ENCODE measurements around the gene ATP6AP1. TPM values are rescaled to one million over a fixed set of nuclear protein-coding genes. Genes with fewer than 3 reads are reported as not detected.
A peak's percentile ranks its signal among the peaks of the same experiment; 100 is the strongest.

Gene ATP6AP1
- total and polyA plus RNA-seq, 10 donors = 34.2 to 127 (median 82.0) TPM

GRCh38 chrX:154408659-154409221 lies 19.7 kb upstream of the ATP6AP1 start:
- H3K9me3 ChIP-seq = no peaks in the 10 kb centered on the region
- H3K4me1 ChIP-seq = peaks cover 0 to 52% (median 36%) of the 10 kb centered on the region in 6 donors
- 23 to 60% (median 33%) methylated on average over 6 to 10 of the region's 10 CpGs for WGBS, 5 donors
- TF ChIP-seq POLR2AphosphoS5 (IDR thresholded peaks at IDR 0.05) = no peak
- TF ChIP-seq POLR2A (IDR thresholded peaks at IDR 0.05) = no peak
- TF ChIP-seq, protein P1, sequence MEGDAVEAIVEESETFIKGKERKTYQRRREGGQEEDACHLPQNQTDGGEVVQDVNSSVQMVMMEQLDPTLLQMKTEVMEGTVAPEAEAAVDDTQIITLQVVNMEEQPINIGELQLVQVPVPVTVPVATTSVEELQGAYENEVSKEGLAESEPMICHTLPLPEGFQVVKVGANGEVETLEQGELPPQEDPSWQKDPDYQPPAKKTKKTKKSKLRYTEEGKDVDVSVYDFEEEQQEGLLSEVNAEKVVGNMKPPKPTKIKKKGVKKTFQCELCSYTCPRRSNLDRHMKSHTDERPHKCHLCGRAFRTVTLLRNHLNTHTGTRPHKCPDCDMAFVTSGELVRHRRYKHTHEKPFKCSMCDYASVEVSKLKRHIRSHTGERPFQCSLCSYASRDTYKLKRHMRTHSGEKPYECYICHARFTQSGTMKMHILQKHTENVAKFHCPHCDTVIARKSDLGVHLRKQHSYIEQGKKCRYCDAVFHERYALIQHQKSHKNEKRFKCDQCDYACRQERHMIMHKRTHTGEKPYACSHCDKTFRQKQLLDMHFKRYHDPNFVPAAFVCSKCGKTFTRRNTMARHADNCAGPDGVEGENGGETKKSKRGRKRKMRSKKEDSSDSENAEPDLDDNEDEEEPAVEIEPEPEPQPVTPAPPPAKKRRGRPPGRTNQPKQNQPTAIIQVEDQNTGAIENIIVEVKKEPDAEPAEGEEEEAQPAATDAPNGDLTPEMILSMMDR (IDR thresholded peaks at IDR 0.05 in 8 of 11, conservative IDR thresholded peaks at IDR 0.05 in 3 of 11) = no peak
- H3K36me3 ChIP-seq = peaks cover 0 to 24% (median 0%) of the 10 kb centered on the region in 6 donors
- peak overlapping the region; percentile 3 to 98 (median 85) for H3K27ac ChIP-seq
- DNase-seq = no peak
- intact Hi-C loops (cut with DNase I; ENCODE audit: low total_unique reads) = no loop called here
- no peaks in the 10 kb centered on the region for H3K27me3 ChIP-seq (replicated peaks in 1 of 7)
- H3K4me3 ChIP-seq = peak overlapping the region; percentile 0 to 63 (median 28)

GRCh38 chrX:154409222-154409871 lies 19.1 kb upstream of the ATP6AP1 start, which contains the start of gene DNASE1L1:
Gene DNASE1L1 (minus strand): TSS chrX:154409254. CDS start chrX:154405568, 3,686 bp downstream.
- WGBS, 5 donors = 26 to 66% (median 31%) methylated on average over 11 to 26 of the region's 26 CpGs

DNA sequence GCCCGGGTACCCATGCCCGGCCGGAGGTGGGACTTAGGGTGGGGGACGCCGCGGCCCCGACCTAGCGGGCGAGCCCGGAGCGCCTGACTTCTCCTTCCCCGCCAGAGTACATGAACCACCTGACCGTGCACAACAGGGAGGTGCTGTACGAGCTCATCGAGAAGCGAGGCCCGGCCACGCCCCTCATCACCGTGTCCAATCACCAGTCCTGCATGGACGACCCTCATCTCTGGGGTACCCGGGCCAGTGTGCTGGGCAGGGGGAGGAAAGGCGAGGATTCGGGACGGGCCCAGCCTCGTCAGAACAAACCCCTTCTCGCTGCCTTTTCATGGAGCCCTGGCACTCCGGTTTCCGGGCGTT lies 16.5 kb upstream of the ATP6AP1 start:
- peak overlapping the region; percentile 42 to 84 (median 68) for H3K4me3 ChIP-seq
- DNase-seq = peak; percentile 91
- H3K27ac ChIP-seq = peak overlapping the region; percentile 79 to 98 (median 96)
- peaks cover 0 to 52% (median 36%) of the 10 kb centered on the region in 6 donors for H3K4me1 ChIP-seq
- intact Hi-C loops (cut with DNase I; ENCODE audit: low total_unique reads) = no loop called here
- TF ChIP-seq, protein P1 (IDR thresholded peaks at IDR 0.05 in 8 of 11, conservative IDR thresholded peaks at IDR 0.05 in 3 of 11) = no peak
- TF ChIP-seq POLR2AphosphoS5 (IDR thresholded peaks at IDR 0.05) (peak in 2 of 3 donors; percentile 51 to 68), POLR2A (IDR thresholded peaks at IDR 0.05) (no peak)
- no peaks in the 10 kb centered on the region for H3K27me3 ChIP-seq (replicated peaks in 1 of 7)
- peaks cover 0 to 18% (median 0%) of the 10 kb centered on the region in 6 donors for H3K36me3 ChIP-seq
- no peaks in the 10 kb centered on the region for H3K9me3 ChIP-seq
- 0 to 49% (median 3%) methylated on average over 12 to 29 of the region's 29 CpGs for WGBS, 5 donors

More at GRCh38 chrX:154409222-154409871, 19.1 kb upstream of the ATP6AP1 start, which contains the start of gene DNASE1L1:
- Histone ChIP-seq H3K9me3 (no peaks in the 10 kb centered on the region), H3K4me3 (peak within 1 kb of the TSS; percentile 0 to 63 (median 28)), H3K27me3 (replicated peaks in 1 of 7) (no peaks in the 10 kb centered on the region), H3K4me1 (peaks cover 0 to 52% (median 36%) of the 10 kb centered on the region in 6 donors), H3K36me3 (peaks cover 0 to 23% (median 0%) of the 10 kb centered on the region in 6 donors), H3K27ac (peak within 1 kb of the TSS; percentile 53 to 98 (median 85))
- peak; percentile 95 for DNase-seq
- TF ChIP-seq POLR2A (IDR thresholded peaks at IDR 0.05) (no peak), POLR2AphosphoS5 (IDR thresholded peaks at IDR 0.05) (peak; percentile 51 to 85 (median 71))
- TF ChIP-seq, protein P1 (IDR thresholded peaks at IDR 0.05 in 8 of 11, conservative IDR thresholded peaks at IDR 0.05 in 3 of 11) = no peak
- intact Hi-C loops (cut with DNase I; ENCODE audit: low total_unique reads) = no loop called here

GRCh38 chrX:154412468-154412867 lies 16.0 kb upstream of the ATP6AP1 start:
- intact Hi-C loops (cut with DNase I; ENCODE audit: low total_unique reads) = no loop called here
- Histone ChIP-seq H3K27me3 (replicated peaks in 1 of 7) (no peaks in the 10 kb centered on the region), H3K27ac (peak overlapping the region; percentile 79 to 98 (median 96)), H3K36me3 (peaks cover 0 to 18% (median 0%) of the 10 kb centered on the region in 6 donors), H3K9me3 (no peaks in the 10 kb centered on the region), H3K4me3 (peak overlapping the region; percentile 42 to 84 (median 68)), H3K4me1 (peaks cover 0 to 52% (median 36%) of the 10 kb centered on the region in 6 donors)
- WGBS, 5 donors = 6 to 50% (median 29%) methylated on average over 1 to 4 of the region's 4 CpGs
- TF ChIP-seq POLR2A (IDR thresholded peaks at IDR 0.05) (no peak), POLR2AphosphoS5 (IDR thresholded peaks at IDR 0.05) (peak in 1 of 3 donors; percentile 62)
- DNase-seq = peak; percentile 90
